Measurements from ENCODE around the gene BLID. TPM values are rescaled to one million over a fixed set of nuclear protein-coding genes. Genes with fewer than 3 reads are reported as not detected.
A peak's percentile ranks its signal among the peaks of the same experiment; 100 is the strongest.

BLID gene
- total and polyA plus RNA-seq, 2 experiments from 2014 or later, result 2.9 to 4.1 TPM

DNA sequence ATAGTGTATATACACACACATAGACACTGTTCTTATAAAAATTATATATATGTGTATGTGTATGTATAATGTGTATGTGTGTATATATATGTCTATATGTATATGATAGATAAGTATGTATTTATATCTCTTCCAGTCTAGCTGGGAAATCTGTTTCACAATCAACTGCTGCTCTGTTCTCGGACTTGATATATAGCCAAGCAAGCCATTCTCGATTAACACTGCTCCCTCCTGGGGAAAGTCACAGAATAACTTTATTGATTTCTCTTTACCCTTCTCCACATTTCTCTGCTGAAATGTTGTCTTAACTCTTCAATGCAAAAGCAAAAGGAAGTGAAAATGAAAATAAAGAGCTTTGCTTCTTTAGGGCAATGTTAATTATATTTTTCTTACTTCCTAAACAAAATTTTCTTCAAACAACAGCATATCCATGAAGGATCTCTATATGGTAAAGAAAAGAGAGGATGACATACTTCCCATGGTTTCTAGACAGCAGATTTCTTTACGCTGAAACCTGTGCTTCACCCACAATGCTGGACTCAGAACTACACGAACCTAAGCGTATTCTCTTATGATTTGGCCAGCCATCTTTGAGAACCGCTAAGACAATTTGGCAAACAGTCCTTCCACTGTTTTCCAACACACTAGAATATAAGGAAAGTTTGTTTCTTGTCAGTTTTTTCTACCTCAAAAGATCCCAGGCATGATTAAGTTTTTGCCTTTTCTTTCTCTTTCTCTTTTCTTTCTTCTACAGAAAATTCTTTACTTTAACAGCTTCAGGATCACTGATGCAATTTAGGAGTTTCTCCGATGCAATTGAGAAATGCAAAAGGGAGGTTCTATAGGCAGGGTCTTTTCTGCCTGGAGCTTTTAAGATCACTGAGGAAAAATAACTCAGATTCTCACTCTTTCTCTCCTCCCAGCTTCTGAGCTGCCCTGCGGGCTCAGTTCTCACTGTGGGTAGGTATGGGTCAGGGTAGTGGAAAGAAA, 1.9 kb downstream of the BLID start:
- H3F3A ChIP-seq (ENCODE audit: insufficient read depth), result peaks cover 95% of the 10 kb centered on the region
- 54% methylated on average over 8 of the region's 8 CpGs for WGBS, 2 experiments (ENCODE audit: low coverage in 1 of 2, low lambda C conversion rate in 2 of 2, missing lambda C conversion rate in 2 of 2)
- H2AFZ ChIP-seq, result no peak overlapping the region
- no peaks in the 10 kb centered on the region; the same call in 1 of the 2 replicates for H4K20me1 ChIP-seq (ENCODE audit: insufficient read depth)
- H3K9ac ChIP-seq, result peak overlapping the region; percentile 35
- in situ Hi-C loops (cut with MboI), result no loop called here
- peaks cover 100% of the 10 kb centered on the region for H3K79me2 ChIP-seq (ENCODE audit: insufficient read depth)
- H3K36me3 ChIP-seq (ENCODE audit: low read depth), result peaks cover 93% of the 10 kb centered on the region
- TF ChIP-seq EZH2phosphoT487 (IDR thresholded peaks at IDR 0.05; ENCODE audit: insufficient read depth, low read depth), result no peak
- TF ChIP-seq EZH2 (IDR thresholded peaks at IDR 0.05; ENCODE audit: insufficient read depth, poor library complexity, severe bottlenecking), result no peak
- no peaks in the 10 kb centered on the region for H3K27me3 ChIP-seq (replicated peaks; ENCODE audit: insufficient read depth)
- H3K4me2 ChIP-seq (ENCODE audit: unreplicated experiment), result peak overlapping the region; percentile 31
- DNase-seq, result peak; percentile 51
- peaks cover 82% of the 10 kb centered on the region for H3K4me1 ChIP-seq (ENCODE audit: insufficient read depth)
- H3K27ac ChIP-seq, result peak overlapping the region; percentile 62
- H3K9me2 ChIP-seq (ENCODE audit: insufficient read depth), result no peaks in the 10 kb centered on the region
- H3K9me3 ChIP-seq (ENCODE audit: low read depth), result no peaks in the 10 kb centered on the region
- 0 out of 2 replicates have a peak overlapping the region, but pooled peaks have one; percentile 5 for H3K4me3 ChIP-seq

DNA sequence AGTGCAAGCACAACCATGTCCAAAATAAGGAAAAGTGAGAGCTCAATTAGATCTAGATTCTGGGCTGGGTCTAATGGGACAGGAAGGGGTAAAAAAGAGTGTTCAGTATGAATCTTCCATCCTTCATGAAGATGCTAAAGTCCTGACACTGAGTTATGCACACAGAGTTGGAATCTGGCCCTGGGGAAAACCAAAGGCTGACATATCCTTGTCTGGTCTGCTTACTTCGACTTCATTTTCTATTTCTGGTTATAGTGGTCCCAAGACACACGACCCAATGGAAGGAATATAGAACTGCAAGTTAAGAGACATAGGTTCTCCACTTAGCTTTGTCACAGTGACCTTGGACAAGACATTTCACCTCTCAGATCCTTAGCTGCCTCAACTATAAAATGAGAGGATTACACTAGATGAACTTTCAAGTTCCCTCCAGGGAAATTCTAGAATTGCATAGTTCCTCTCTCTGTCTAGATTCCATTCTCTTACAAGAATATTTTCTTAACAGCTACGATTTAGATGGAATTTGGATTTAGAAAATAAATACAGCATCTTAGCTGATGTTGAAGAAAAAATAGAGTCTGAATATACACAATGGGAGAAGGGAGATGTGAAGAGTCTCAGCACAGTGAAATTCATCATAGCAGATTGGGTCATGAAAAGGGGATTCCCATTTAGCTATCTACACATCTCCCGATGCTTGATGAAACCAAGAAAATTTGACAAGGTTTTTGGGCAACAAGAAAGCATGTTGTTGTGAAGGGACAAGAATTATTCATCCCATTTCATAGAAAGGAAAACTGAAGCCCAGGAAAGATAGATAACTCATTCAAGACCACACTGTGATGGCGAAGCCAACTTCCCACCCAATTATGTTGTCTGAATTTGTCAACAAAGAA, 3.3 kb downstream of the BLID start:
- H3K79me2 ChIP-seq (ENCODE audit: insufficient read depth), result peaks cover 100% of the 10 kb centered on the region
- in situ Hi-C loops (cut with MboI), result no loop called here
- WGBS, 2 experiments (ENCODE audit: low coverage in 1 of 2, low lambda C conversion rate in 2 of 2, missing lambda C conversion rate in 2 of 2), result 43 to 48% methylated on average over 5 of the region's 5 CpGs
- peaks cover 92% of the 10 kb centered on the region for H3K36me3 ChIP-seq (ENCODE audit: low read depth)
- no peak overlapping the region for H3K9ac ChIP-seq
- H3K9me3 ChIP-seq (ENCODE audit: low read depth), result no peaks in the 10 kb centered on the region
- no peaks in the 10 kb centered on the region for H3K9me2 ChIP-seq (ENCODE audit: insufficient read depth)
- H3F3A ChIP-seq (ENCODE audit: insufficient read depth), result peaks cover 95% of the 10 kb centered on the region
- no peak for TF ChIP-seq EZH2 (IDR thresholded peaks at IDR 0.05; ENCODE audit: insufficient read depth, poor library complexity, severe bottlenecking)
- TF ChIP-seq EZH2phosphoT487 (IDR thresholded peaks at IDR 0.05; ENCODE audit: insufficient read depth, low read depth), result no peak
- DNase-seq, result no peak
- H4K20me1 ChIP-seq (ENCODE audit: insufficient read depth), result no peaks in the 10 kb centered on the region; the same call in 1 of the 2 replicates
- H3K27ac ChIP-seq, result peak overlapping the region; percentile 62
- H3K27me3 ChIP-seq (replicated peaks; ENCODE audit: insufficient read depth), result no peaks in the 10 kb centered on the region
- H3K4me3 ChIP-seq, result no peak overlapping the region
- no peak overlapping the region for H2AFZ ChIP-seq
- peaks cover 82% of the 10 kb centered on the region for H3K4me1 ChIP-seq (ENCODE audit: insufficient read depth)
- H3K4me2 ChIP-seq (ENCODE audit: unreplicated experiment), result peak overlapping the region; percentile 22

GRCh38 chr11:122109932-122110331, 6.1 kb downstream of the BLID start:
- Histone ChIP-seq H3K36me3 (ENCODE audit: low read depth) (peaks cover 84% of the 10 kb centered on the region), H3F3A (ENCODE audit: insufficient read depth) (peaks cover 95% of the 10 kb centered on the region), H3K27me3 (replicated peaks; ENCODE audit: insufficient read depth) (no peaks in the 10 kb centered on the region), H3K9me3 (ENCODE audit: low read depth) (no peaks in the 10 kb centered on the region), H3K4me2 (ENCODE audit: unreplicated experiment) (no peak overlapping the region), H3K4me1 (ENCODE audit: insufficient read depth) (peaks cover 82% of the 10 kb centered on the region), H4K20me1 (ENCODE audit: insufficient read depth) (no peaks in the 10 kb centered on the region; the same call in 1 of the 2 replicates), H3K4me3 (no peak overlapping the region), H2AFZ (no peak overlapping the region), H3K79me2 (ENCODE audit: insufficient read depth) (peaks cover 100% of the 10 kb centered on the region), H3K27ac (peak overlapping the region; percentile 93; the same call in 1 of the 2 replicates), H3K9ac (no peak overlapping the region), H3K9me2 (ENCODE audit: insufficient read depth) (no peaks in the 10 kb centered on the region)
- in situ Hi-C loops (cut with MboI), result no loop called here
- WGBS, 2 experiments (ENCODE audit: low coverage in 1 of 2, low lambda C conversion rate in 2 of 2, missing lambda C conversion rate in 2 of 2), result 96 to 98% methylated on average over 4 of the region's 4 CpGs
- DNase-seq, result no peak
- no peak for TF ChIP-seq EZH2phosphoT487 (IDR thresholded peaks at IDR 0.05; ENCODE audit: insufficient read depth, low read depth)
- TF ChIP-seq EZH2 (IDR thresholded peaks at IDR 0.05; ENCODE audit: insufficient read depth, poor library complexity, severe bottlenecking), result no peak

DNA sequence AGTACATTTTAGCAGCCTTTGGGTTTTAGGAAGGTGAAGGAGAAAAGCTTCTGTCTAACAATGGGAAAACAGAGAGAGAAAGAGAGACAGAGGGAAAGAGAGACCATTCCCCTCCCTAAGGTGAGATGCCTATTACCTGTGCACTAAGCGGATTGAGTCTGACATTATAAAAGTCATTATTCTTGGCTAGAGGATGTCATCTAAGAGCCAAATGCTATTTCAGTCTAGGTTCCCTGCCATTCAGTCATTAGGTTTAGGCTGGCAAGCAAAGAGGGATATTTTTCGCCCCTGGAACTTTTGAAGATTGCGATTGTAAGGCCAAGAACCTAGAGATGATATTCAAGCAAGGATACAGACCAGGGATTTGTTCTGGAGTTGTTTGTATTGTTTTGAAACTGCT, 7.2 kb downstream of the BLID start:
- Histone ChIP-seq H3F3A (ENCODE audit: insufficient read depth) (peaks cover 95% of the 10 kb centered on the region), H2AFZ (no peak overlapping the region), H4K20me1 (ENCODE audit: insufficient read depth) (no peaks in the 10 kb centered on the region; the same call in 1 of the 2 replicates), H3K9ac (no peak overlapping the region), H3K4me3 (no peak overlapping the region), H3K4me2 (ENCODE audit: unreplicated experiment) (no peak overlapping the region), H3K9me2 (ENCODE audit: insufficient read depth) (no peaks in the 10 kb centered on the region), H3K27ac (peak overlapping the region; percentile 93), H3K9me3 (ENCODE audit: low read depth) (no peaks in the 10 kb centered on the region), H3K27me3 (replicated peaks; ENCODE audit: insufficient read depth) (no peaks in the 10 kb centered on the region), H3K4me1 (ENCODE audit: insufficient read depth) (peaks cover 82% of the 10 kb centered on the region), H3K79me2 (ENCODE audit: insufficient read depth) (peaks cover 100% of the 10 kb centered on the region), H3K36me3 (ENCODE audit: low read depth) (peaks cover 84% of the 10 kb centered on the region)
- WGBS, 2 experiments (ENCODE audit: low coverage in 1 of 2, low lambda C conversion rate in 2 of 2, missing lambda C conversion rate in 2 of 2), result 95 to 100% methylated on average over 3 of the region's 3 CpGs
- DNase-seq, result no peak
- in situ Hi-C loops (cut with MboI), result no loop called here
- TF ChIP-seq EZH2phosphoT487 (IDR thresholded peaks at IDR 0.05; ENCODE audit: insufficient read depth, low read depth), result no peak
- no peak for TF ChIP-seq EZH2 (IDR thresholded peaks at IDR 0.05; ENCODE audit: insufficient read depth, poor library complexity, severe bottlenecking)

Data from GM23248 (cell line).